Kidney tubule cell (primary cell): ENCODE measurements around the gene NFYB.
A peak's percentile ranks its signal among the peaks of the same experiment; 100 is the strongest.
"Not testable (repeated sequence)": the region's sequence is repeated elsewhere in the genome, so short reads cannot be mapped to it uniquely, and the experiment has no call there.

Experiments used
- DNase-seq: peaks from one replicate; pipeline ENCODE4 v3.0.0-alpha.2; 2018; ENCODE audit warnings: low spot score

The NFYB gene

GRCh38 chr12:104137902-104138796 lies at the start of gene NFYB:
TSS of gene NFYB (minus strand) at chr12:104138210. CDS start at chr12:104135453, 2,757 bp downstream.
- DNase-seq = peak; percentile 97

- DNase-seq = no peak
These were observed 49.6 kb upstream of the NFYB start for GRCh38 chr12:104187446-104188155.

DNA sequence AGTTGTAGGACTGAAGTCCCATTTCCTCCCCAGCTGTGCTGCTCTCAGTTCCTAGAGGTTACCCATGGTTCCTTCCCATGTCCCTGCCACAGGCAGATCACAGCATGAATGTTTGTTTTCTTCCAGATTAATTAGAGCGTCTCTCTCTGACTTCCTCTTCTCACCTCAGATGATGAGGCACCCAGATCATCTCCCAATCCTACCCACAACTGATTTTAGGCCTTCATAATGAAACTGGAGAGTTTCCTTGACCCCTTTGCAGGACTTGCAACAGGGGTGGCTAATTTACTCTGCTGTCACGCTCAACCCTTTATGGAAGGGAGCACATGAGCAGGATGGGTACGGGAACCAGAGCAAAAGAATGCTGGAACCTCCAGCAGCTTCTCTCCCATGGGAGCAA lies 45.4 kb upstream of the NFYB start:
- DNase-seq = no peak

DNA sequence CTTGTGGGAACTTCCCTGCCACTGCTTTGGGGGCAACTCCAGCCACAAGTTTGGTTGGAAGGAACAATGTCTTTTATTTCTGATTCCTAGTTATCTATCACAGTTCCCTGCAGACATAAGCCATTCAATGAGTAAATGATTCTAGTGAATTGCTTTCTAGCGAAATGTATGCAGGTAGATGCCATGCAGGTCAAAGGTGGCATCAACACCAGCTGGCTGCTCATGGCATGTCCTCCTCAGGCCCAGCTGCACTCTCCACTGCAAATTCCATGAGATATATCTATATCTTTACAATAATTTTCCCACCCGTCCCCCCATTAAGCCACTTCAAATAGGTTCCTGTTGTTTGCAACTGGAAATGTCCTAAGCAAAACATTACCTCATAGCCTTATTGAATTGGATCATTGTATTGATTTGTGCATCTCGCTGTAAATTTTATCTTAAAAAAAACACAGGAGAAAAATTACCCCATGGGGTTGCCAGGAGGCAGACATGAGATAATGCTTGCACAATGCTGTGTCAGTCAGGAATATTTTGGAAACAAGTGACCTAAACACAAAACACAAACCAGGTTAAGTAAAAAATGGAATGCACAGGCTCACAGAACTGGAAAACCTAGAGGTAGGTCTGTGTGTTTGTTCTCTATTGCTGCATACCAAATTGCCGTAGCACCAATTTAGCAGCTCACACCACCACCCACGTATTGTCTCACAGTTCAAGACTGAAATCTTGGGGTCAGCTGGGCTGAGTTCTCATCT lies 44.8 kb upstream of the NFYB start:
- DNase-seq = no peak

- peak; percentile 11 for DNase-seq
These were observed 44.1 kb upstream of the NFYB start for GRCh38 chr12:104182144-104182543.

DNA sequence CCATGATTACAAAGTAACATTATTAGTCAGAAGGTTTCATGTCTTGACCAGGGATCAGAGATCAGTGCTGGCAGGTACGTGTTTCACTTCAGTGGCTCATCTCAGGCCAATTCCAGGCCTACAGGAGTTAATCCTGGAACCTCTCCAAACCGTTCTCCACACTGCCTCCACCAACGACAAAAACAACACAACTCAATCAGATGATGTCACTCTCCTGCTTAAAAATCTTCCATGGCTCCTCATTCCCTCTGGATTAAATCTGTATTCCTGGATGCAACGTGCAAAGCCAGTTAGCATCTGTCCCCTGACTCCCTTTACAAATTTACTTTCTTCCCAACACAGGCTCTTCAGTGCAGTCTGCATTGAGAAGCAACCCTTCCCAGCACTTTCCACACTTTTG lies 43.3 kb upstream of the NFYB start:
- DNase-seq = peak; percentile 82

DNA sequence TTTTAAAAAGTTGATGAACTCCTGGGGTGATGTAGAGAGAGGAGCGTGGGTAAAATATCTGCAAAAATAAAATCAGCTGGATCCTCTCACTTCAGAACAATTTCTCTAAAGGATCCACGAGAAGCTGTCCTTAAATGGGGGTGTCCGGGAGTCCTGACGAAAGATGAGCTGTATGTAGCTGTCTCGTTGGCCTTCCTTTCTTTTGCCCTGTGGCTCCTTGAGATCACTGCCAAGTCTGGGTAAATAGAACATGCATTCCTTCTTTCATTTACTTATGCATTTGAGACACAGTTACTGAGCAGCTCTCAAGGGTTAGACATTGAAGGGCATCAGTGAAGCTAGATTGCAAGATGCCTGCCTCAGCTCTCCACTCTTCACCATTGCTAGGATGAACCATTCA lies 42.4 kb upstream of the NFYB start:
- DNase-seq = no peak

- DNase-seq = peak; percentile 81
These were observed 39.9 kb upstream of the NFYB start for GRCh38 chr12:104177663-104178501.

- DNase-seq = no peak
These were observed 39.3 kb upstream of the NFYB start for GRCh38 chr12:104177336-104177662.

- no peak for DNase-seq
These were observed 37.8 kb upstream of the NFYB start for GRCh38 chr12:104175726-104176247.

DNA sequence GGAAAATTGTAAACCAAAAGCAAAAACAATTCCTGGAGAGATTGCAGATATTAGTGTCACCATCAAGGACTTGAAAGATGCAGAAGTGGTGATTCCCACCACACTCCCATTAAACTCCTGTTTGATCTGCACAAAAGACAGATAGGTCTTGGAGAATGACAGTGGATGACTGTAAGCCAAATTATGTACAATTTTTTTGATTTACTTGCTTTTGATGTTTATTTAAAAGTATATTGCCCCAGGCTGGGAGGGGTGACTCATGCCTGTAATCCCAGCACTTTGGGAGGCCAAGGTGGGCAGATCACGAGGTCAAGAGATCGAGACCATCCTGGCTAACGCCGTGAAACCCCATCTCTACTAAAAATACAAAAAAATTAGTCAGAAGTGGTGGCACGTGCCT lies 35.8 kb upstream of the NFYB start:
- not testable (repeated sequence) for DNase-seq

GRCh38 chr12:104172570-104172947 lies 34.5 kb upstream of the NFYB start:
- no peak for DNase-seq

- no peak for DNase-seq
These were observed 34.0 kb upstream of the NFYB start for GRCh38 chr12:104171785-104172569.

DNA sequence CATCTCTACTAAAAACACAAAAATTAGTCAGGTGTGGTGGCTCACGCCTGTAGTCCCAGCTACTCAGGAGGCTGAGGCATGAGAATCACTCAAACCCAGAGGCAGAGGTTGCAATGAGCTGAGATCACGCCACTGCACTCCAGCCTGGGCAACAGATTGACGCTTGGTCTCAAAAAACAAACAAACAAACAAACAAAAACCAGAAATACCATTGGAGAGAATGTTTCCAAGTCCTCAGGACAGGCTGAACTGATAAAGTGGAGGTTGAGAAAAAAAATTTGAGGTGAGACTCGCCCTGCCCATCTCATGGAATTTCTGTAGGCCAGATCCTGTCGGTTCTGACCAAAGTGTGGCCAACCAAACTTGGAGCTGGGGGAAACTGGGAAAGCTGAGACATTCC lies 30.6 kb upstream of the NFYB start:
- no peak for DNase-seq

GRCh38 chr12:104167519-104168458 lies 29.8 kb upstream of the NFYB start:
- DNase-seq = no peak

GRCh38 chr12:104166465-104166864 lies 28.5 kb upstream of the NFYB start:
- DNase-seq = no peak

- no peak for DNase-seq
These were observed 27.8 kb upstream of the NFYB start for GRCh38 chr12:104165801-104166200.

GRCh38 chr12:104164634-104165033 lies 26.6 kb upstream of the NFYB start:
- DNase-seq = no peak

DNA sequence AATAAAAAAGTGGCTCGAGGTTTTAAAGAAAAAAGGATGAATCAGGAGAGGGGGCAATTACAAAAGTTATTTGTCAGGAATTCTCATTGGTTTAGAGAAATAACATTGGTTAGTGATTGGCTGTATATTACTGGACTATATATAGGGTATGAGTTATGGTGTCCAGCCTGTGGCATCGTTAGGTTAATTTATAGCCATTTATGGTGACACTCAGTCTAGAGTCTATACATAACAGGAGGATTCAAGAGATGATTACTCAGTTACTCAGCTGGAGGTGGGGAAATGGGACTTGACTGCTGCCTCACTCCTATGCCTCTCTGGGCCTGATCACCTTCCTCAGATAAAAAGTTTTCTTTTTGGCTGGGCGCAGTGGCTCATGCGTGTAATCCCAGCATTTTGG lies 25.6 kb upstream of the NFYB start:
- DNase-seq = peak; percentile 33

DNA sequence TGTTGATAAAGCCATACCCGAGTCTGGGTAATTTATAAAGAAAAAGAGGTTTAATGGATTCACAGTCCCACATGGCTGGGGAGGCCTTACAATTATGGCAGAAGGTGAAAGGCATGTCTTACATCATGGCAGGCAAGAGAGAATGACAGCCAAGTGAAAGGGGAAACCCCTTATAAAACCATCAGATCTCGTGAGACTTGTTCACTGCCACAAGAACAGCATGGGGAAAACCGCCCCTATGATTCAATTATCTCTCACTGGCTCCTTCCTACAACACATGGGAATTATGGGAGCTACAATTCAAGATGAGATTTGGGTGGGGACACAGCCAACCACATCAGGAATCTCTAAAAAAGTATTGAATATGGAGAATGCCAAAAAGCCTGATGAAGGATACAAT lies 25.0 kb upstream of the NFYB start:
- DNase-seq = peak; percentile 26
